GM23338 (cell line): ENCODE results near the gene GSG1. TPM values are rescaled to one million over a fixed set of nuclear protein-coding genes. Genes with fewer than 3 reads are reported as not detected.

Experiments
- ATAC-seq: fragments of 200-7000 bp; cut with Tn5 transposase; 3 replicates; pipeline ENCODE4 v1.9.1; 2020
- DNase-seq: peaks from one replicate; pipeline ENCODE4 v3.0.0-alpha.2; 2015; ENCODE audit warnings: low spot score
- H2AFZ ChIP-seq: fragments of 200-600 bp; sonication (generic); 2 replicates; pipeline ENCODE4 v1.8.0; 2016; ENCODE audit warnings: antibody characterized with exemption, mild to moderate bottlenecking, moderate library complexity
- H3F3A ChIP-seq: fragments of 200-600 bp; sonication (generic); replicated peaks from 2 replicates; pipeline ENCODE4 v1.8.0; 2017; ENCODE audit warnings: antibody characterized with exemption, mixed run types, low read depth
- H3K27ac ChIP-seq: fragments of 200-600 bp; sonication (generic); 2 replicates; pipeline ENCODE4 v1.6.1; 2016; ENCODE audit warnings: low read depth
- H3K27me3 ChIP-seq: fragments of 200-600 bp; sonication (generic); 2 replicates; pipeline ENCODE4 v1.8.0; 2016; ENCODE audit warnings: mild to moderate bottlenecking, mixed run types, moderate library complexity; ENCODE audit not compliant: insufficient read depth
- H3K36me3 ChIP-seq: fragments of 200-600 bp; sonication (generic); 2 replicates; pipeline ENCODE4 v1.8.0; 2016; ENCODE audit warnings: mild to moderate bottlenecking; ENCODE audit not compliant: insufficient read depth
- H3K4me1 ChIP-seq: fragments of 200-600 bp; sonication (generic); 2 replicates; pipeline ENCODE4 v1.8.0; 2016; ENCODE audit warnings: mild to moderate bottlenecking, moderate library complexity; ENCODE audit not compliant: insufficient read depth
- H3K4me2 ChIP-seq: fragments of 200-600 bp; sonication (generic); 2 replicates; pipeline ENCODE4 v1.7.1; 2017; ENCODE audit warnings: mixed run types
- H3K4me3 ChIP-seq: fragments of 200-600 bp; sonication (generic); 2 replicates; pipeline ENCODE4 v1.6.1; 2016; ENCODE audit warnings: mixed run types
- H3K79me2 ChIP-seq: fragments of 200-600 bp; sonication (generic); replicated peaks from 2 replicates; pipeline ENCODE4 v1.8.0; 2017; ENCODE audit warnings: mild to moderate bottlenecking; ENCODE audit not compliant: insufficient read depth
- H3K9me2 ChIP-seq: fragments of 200-600 bp; sonication (generic); 2 replicates; pipeline ENCODE4 v1.8.0; 2017; ENCODE audit not compliant: insufficient read depth
- H4K20me1 ChIP-seq: fragments of 200-600 bp; sonication (generic); replicated peaks from 2 replicates; pipeline ENCODE4 v1.8.0; 2017; ENCODE audit warnings: mild to moderate bottlenecking; ENCODE audit not compliant: insufficient read depth
- H3K27ac Mint-ChIP-seq: 2 replicates; pipeline ENCODE4 v1.8.0; 2020; ENCODE audit warnings: inconsistent platforms, mild to moderate bottlenecking, moderate library complexity, mixed read lengths
- H3K27me3 Mint-ChIP-seq: 3 replicates; pipeline ENCODE4 v1.8.0; 2022; ENCODE audit warnings: low read depth, mild to moderate bottlenecking, moderate library complexity, mixed read lengths, inconsistent platforms; ENCODE audit not compliant: insufficient read depth, poor library complexity
- H3K36me3 Mint-ChIP-seq: 3 replicates; pipeline ENCODE4 v1.8.0; 2021; ENCODE audit warnings: low read depth, mild to moderate bottlenecking, inconsistent platforms, moderate library complexity, mixed read lengths
- H3K4me1 Mint-ChIP-seq: 3 replicates; pipeline ENCODE4 v1.8.0; 2020; ENCODE audit warnings: mild to moderate bottlenecking, inconsistent platforms, mixed read lengths
- H3K4me3 Mint-ChIP-seq: 3 replicates; pipeline ENCODE4 v1.8.0; 2021; ENCODE audit warnings: moderate library complexity, mild to moderate bottlenecking, inconsistent platforms, mixed read lengths
- H3K9me3 Mint-ChIP-seq: 3 replicates; pipeline ENCODE4 v1.8.0; 2020; ENCODE audit warnings: moderate library complexity, mild to moderate bottlenecking, inconsistent platforms, mixed read lengths
- CREB1 ChIP-seq: fragments of 250-450 bp; sonication (Bioruptor Pico); IDR thresholded peaks from 2 replicates; pipeline ENCODE4 v1.5.0; 2020; ENCODE audit warnings: low read depth, mild to moderate bottlenecking, moderate library complexity
- CTCF ChIP-seq, 2 experiments: fragments of 200-600 bp in 1 of 2; sonication (generic) in 1 of 2; conservative IDR thresholded peaks; 2 replicates each; pipeline versions ENCODE4 v1.5.1 to v1.6.1; 2016 to 2017; ENCODE audit warnings: antibody characterized with exemption in 2 of 2, low read depth in 2 of 2, mild to moderate bottlenecking in 2 of 2, moderate library complexity in 1 of 2
- ETS1 ChIP-seq: IDR thresholded peaks from 2 replicates; pipeline ENCODE4 v1.6.1; 2016; ENCODE audit warnings: antibody characterized with exemption
- EZH2 ChIP-seq: fragments of 200-600 bp; sonication (generic); IDR thresholded peaks from one replicate; pipeline ENCODE4 v1.8.0; 2017; ENCODE audit warnings: antibody characterized with exemption, mild to moderate bottlenecking, low read depth; ENCODE audit not compliant: unreplicated experiment
- EZH2phosphoT487 ChIP-seq: fragments of 200-600 bp; sonication (generic); IDR thresholded peaks from one replicate; pipeline ENCODE4 v1.8.1; 2018; ENCODE audit warnings: antibody characterized with exemption; ENCODE audit not compliant: unreplicated experiment
- JUNB ChIP-seq: IDR thresholded peaks from one replicate; pipeline ENCODE4 v1.6.1; 2016; ENCODE audit warnings: antibody characterized with exemption; ENCODE audit not compliant: unreplicated experiment
- NANOG ChIP-seq: IDR thresholded peaks from 2 replicates; pipeline ENCODE4 v1.6.1; 2016; ENCODE audit warnings: antibody characterized with exemption, borderline replicate concordance
- POLR2AphosphoS5 ChIP-seq: IDR thresholded peaks from 2 replicates; pipeline ENCODE4 v1.6.1; 2016; ENCODE audit warnings: antibody characterized with exemption, low read depth
- REST ChIP-seq: IDR thresholded peaks from one replicate; pipeline ENCODE4 v1.6.1; 2018; ENCODE audit warnings: antibody characterized with exemption; ENCODE audit not compliant: unreplicated experiment
- STAT1 ChIP-seq: IDR thresholded peaks from one replicate; pipeline ENCODE4 v1.6.1; 2016; ENCODE audit warnings: antibody characterized with exemption; ENCODE audit not compliant: unreplicated experiment
- ZNF114 ChIP-seq: fragments of 250-450 bp; sonication (Bioruptor Pico); IDR thresholded peaks from 2 replicates; pipeline ENCODE4 v1.5.0; 2020; ENCODE audit warnings: mild to moderate bottlenecking, moderate library complexity
- ZNF331 ChIP-seq: fragments of 250-450 bp; sonication (Bioruptor Pico); IDR thresholded peaks from 2 replicates; pipeline ENCODE4 v1.5.0; 2020; ENCODE audit warnings: low read depth, mild to moderate bottlenecking, moderate library complexity
- ZNF462 ChIP-seq: fragments of 250-450 bp; sonication (Bioruptor Pico); IDR thresholded peaks from 2 replicates; pipeline ENCODE4 v1.5.0; 2020; ENCODE audit warnings: mild to moderate bottlenecking, moderate library complexity
- polyA plus RNA-seq: library from polyadenylated mRNA; unstranded; fragments of >200 nt; fragmentation: Nextera tagmentation; extraction: Ambion mirVana; gene quantifications from 2 replicates; pipeline ENCODE4 v1.2.1, GENCODE V29; 2016
- total RNA-seq: library from RNA; depleted of rRNA; stranded (reverse); fragments of >200 nt; shearing (Covaris generic); gene quantifications from 2 replicates; pipeline ENCODE4 v1.2.3, GENCODE V29; 2014

Gene GSG1
- total and polyA plus RNA-seq, 2 experiments from 2014 or later = 0.17 to 0.63 TPM

GRCh38 chr12:13038491-13039161, 64.8 kb downstream of the GSG1 start:
- no peak overlapping the region for H3K4me3 Mint-ChIP-seq
- H3K4me1 Mint-ChIP-seq = peaks cover 23% of the 10 kb centered on the region
- Histone ChIP-seq H3K27me3 (peaks cover 7% of the 10 kb centered on the region), H4K20me1 (no peaks in the 10 kb centered on the region), H3K27ac (no peak overlapping the region), H3K79me2 (no peaks in the 10 kb centered on the region), H3K4me1 (peaks cover 2% of the 10 kb centered on the region), H2AFZ (no peak overlapping the region), H3K4me2 (no peak overlapping the region), H3K36me3 (no peaks in the 10 kb centered on the region), H3F3A (no peaks in the 10 kb centered on the region), H3K4me3 (no peak overlapping the region), H3K9me2 (no peaks in the 10 kb centered on the region)
- DNase-seq = no peak
- no peaks in the 10 kb centered on the region for H3K9me3 Mint-ChIP-seq
- no peaks in the 10 kb centered on the region for H3K36me3 Mint-ChIP-seq
- no peak for ATAC-seq
- no peak overlapping the region for H3K27ac Mint-ChIP-seq
- TF ChIP-seq EZH2 (no peak), EZH2phosphoT487 (no peak), POLR2AphosphoS5 (no peak), ZNF331 (CRISPR knock-in tag) (no peak), REST (no peak), ETS1 (no peak), CREB1 (CRISPR knock-in tag) (no peak), NANOG (no peak), ZNF114 (CRISPR knock-in tag) (no peak), CTCF (conservative IDR thresholded peaks at IDR 0.05; ENCODE audit: low read depth in 2 of 2) (no peak), JUNB (no peak), STAT1 (no peak), ZNF462 (CRISPR knock-in tag) (no peak)
- no peaks in the 10 kb centered on the region for H3K27me3 Mint-ChIP-seq
